Immature natural killer cell (primary cell): ENCODE data around the gene NUDT19. TPM values are rescaled to one million over a fixed set of nuclear protein-coding genes. Genes with fewer than 3 reads are reported as not detected.
"Not testable (repeated sequence)": the region's sequence is repeated elsewhere in the genome, so short reads cannot be mapped to it uniquely, and the experiment has no call there.

ENCODE experiments used
- DNase-seq, 3 donors: peaks; one replicate each; pipeline ENCODE4 v3.0.0; 2022; ENCODE audit warnings: mixed read lengths in 1 of 3
- H3K27ac Mint-ChIP-seq, 6 donors: one replicate each; pipeline ENCODE4 v1.8.0; 2020; ENCODE audit warnings: mixed read lengths in 6 of 6, mild to moderate bottlenecking in 5 of 6, inconsistent platforms in 4 of 6, moderate library complexity in 3 of 6
- H3K27me3 Mint-ChIP-seq, 3 donors: one replicate each; pipeline ENCODE4 v1.8.0; 2020 to 2021; ENCODE audit warnings: low read depth in 3 of 3, mild to moderate bottlenecking in 3 of 3, mixed read lengths in 3 of 3, moderate library complexity in 3 of 3, inconsistent platforms in 1 of 3
- H3K36me3 Mint-ChIP-seq, 3 donors: one replicate each; pipeline ENCODE4 v1.8.0; 2020; ENCODE audit warnings: mixed read lengths in 3 of 3, inconsistent platforms in 2 of 3, mild to moderate bottlenecking in 2 of 3
- H3K4me1 Mint-ChIP-seq, 2 donors: one replicate each; pipeline ENCODE4 v1.8.0; 2020; ENCODE audit warnings: inconsistent platforms in 2 of 2, mild to moderate bottlenecking in 2 of 2, mixed read lengths in 2 of 2, moderate library complexity in 1 of 2
- H3K4me3 Mint-ChIP-seq, 5 donors: one replicate each; pipeline ENCODE4 v1.8.0; 2020; ENCODE audit warnings: mild to moderate bottlenecking in 5 of 5, mixed read lengths in 5 of 5, inconsistent platforms in 3 of 5, moderate library complexity in 3 of 5
- H3K9me3 Mint-ChIP-seq, 6 donors: one replicate each; pipeline ENCODE4 v1.8.0; 2020; ENCODE audit warnings: mild to moderate bottlenecking in 6 of 6, mixed read lengths in 6 of 6, inconsistent platforms in 4 of 6, moderate library complexity in 3 of 6
- polyA plus RNA-seq, 3 donors: library from polyadenylated mRNA; unstranded; fragments of 300-500 nt; fragmentation: Illumina TruSeq; gene quantifications; one replicate each; pipeline ENCODE4 v1.2.3, GENCODE V29; 2021

Gene NUDT19
- polyA plus RNA-seq, 3 donors from 2014 or later = 3.3 to 3.6 (median 3.4) TPM

GRCh38 chr19:32702010-32702409 lies 10.4 kb downstream of the NUDT19 start:
- Mint-ChIP-seq H3K4me3 (no peak overlapping the region), H3K36me3 (peaks cover 11 to 39% (median 21%) of the 10 kb centered on the region in 3 donors), H3K27me3 (peaks cover 0 to 2% (median 2%) of the 10 kb centered on the region in 3 donors), H3K4me1 (peaks cover 44 to 70% of the 10 kb centered on the region in 2 donors), H3K27ac (peak overlapping the region in 1 of 6 donors; percentile 62), H3K9me3 (peaks cover 2 to 11% (median 7%) of the 10 kb centered on the region in 6 donors)
- no peak for DNase-seq

- peaks cover 11 to 35% (median 21%) of the 10 kb centered on the region in 3 donors for H3K36me3 Mint-ChIP-seq
- not testable (repeated sequence) for H3K27me3 Mint-ChIP-seq, DNase-seq, H3K27ac Mint-ChIP-seq, H3K4me3 Mint-ChIP-seq
- peaks cover 2 to 11% (median 7%) of the 10 kb centered on the region in 6 donors for H3K9me3 Mint-ChIP-seq
- peaks cover 38 to 59% of the 10 kb centered on the region in 2 donors for H3K4me1 Mint-ChIP-seq
These were observed 12.4 kb downstream of the NUDT19 start for GRCh38 chr19:32704006-32704405.

DNA sequence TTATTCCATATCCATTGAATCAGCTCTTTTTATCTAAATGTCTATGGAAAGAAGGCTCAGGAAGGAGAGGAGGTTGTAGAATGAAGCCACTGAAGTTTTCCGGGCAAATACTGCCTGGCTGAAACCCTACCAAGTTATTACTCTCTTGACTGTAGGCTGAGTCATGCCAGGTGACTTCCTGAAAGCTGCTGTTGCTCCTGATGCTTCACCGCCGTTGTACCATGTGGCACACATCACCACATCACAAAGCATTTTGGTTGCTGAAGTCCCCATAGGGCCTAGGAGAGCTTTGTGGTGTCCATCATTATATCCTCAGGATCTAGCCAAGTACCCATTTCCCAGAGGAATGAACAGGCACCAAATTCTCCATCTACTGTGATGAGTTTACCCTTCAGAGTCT lies 16.8 kb downstream of the NUDT19 start:
- H3K9me3 Mint-ChIP-seq = peaks cover 2 to 11% (median 7%) of the 10 kb centered on the region in 6 donors
- no peak overlapping the region for H3K4me3 Mint-ChIP-seq
- H3K27ac Mint-ChIP-seq = peak overlapping the region in 4 of 6 donors; percentile 14 to 74 (median 35)
- DNase-seq = no peak
- H3K36me3 Mint-ChIP-seq = peaks cover 8 to 27% (median 21%) of the 10 kb centered on the region in 3 donors
- peaks cover 19 to 25% of the 10 kb centered on the region in 2 donors for H3K4me1 Mint-ChIP-seq
- H3K27me3 Mint-ChIP-seq = no peaks in the 10 kb centered on the region

GRCh38 chr19:32709032-32709431 lies 17.4 kb downstream of the NUDT19 start:
- H3K4me1 Mint-ChIP-seq = peaks cover 19 to 25% of the 10 kb centered on the region in 2 donors
- H3K27ac Mint-ChIP-seq = peak overlapping the region in 5 of 6 donors; percentile 3 to 74 (median 50)
- no peak for DNase-seq
- H3K36me3 Mint-ChIP-seq = peaks cover 5 to 26% (median 19%) of the 10 kb centered on the region in 3 donors
- no peak overlapping the region for H3K4me3 Mint-ChIP-seq
- peaks cover 2 to 8% (median 5%) of the 10 kb centered on the region in 6 donors for H3K9me3 Mint-ChIP-seq
- H3K27me3 Mint-ChIP-seq = no peaks in the 10 kb centered on the region

GRCh38 chr19:32711747-32712146 lies 20.1 kb downstream of the NUDT19 start:
- Mint-ChIP-seq H3K27me3 (no peaks in the 10 kb centered on the region), H3K27ac (no peak overlapping the region), H3K4me1 (peaks cover 15 to 16% of the 10 kb centered on the region in 2 donors), H3K9me3 (no peaks in the 10 kb centered on the region), H3K4me3 (no peak overlapping the region), H3K36me3 (peaks cover 0 to 23% (median 17%) of the 10 kb centered on the region in 3 donors)
- DNase-seq = no peak

DNA sequence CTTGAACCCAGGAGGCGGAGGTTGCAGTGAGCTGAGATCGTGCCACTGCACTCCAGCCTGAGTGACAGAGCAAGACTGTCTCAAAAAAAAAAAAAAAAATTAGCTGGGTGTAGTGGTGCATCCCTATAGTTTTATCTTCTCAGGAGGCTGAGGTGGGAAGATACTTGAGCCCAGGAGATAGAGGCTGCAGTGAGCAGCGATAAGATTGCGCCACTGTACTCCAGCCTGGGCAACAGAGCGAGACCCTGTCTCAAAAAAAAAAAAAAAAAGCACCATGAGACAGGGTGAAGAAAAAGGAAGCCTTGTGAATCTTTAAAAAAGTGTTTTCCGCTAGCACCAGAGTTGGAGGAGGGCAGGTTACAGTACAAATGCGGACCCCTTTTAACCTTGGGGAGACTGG lies 24.6 kb downstream of the NUDT19 start:
- H3K4me3 Mint-ChIP-seq, H3K27me3 Mint-ChIP-seq, DNase-seq, H3K4me1 Mint-ChIP-seq, H3K9me3 Mint-ChIP-seq, H3K27ac Mint-ChIP-seq: not testable (repeated sequence)
- H3K36me3 Mint-ChIP-seq = peaks cover 0 to 23% (median 14%) of the 10 kb centered on the region in 3 donors

- Mint-ChIP-seq H3K27me3 (peaks cover 0 to 3% (median 0%) of the 10 kb centered on the region in 3 donors), H3K4me3 (no peak overlapping the region), H3K4me1 (no peaks in the 10 kb centered on the region), H3K9me3 (no peaks in the 10 kb centered on the region), H3K27ac (no peak overlapping the region), H3K36me3 (peaks cover 0 to 22% (median 14%) of the 10 kb centered on the region in 3 donors)
- no peak for DNase-seq
These were observed 25.9 kb downstream of the NUDT19 start for GRCh38 chr19:32717496-32717895.

GRCh38 chr19:32718286-32718685 lies 26.7 kb downstream of the NUDT19 start:
- H3K9me3 Mint-ChIP-seq = no peaks in the 10 kb centered on the region
- H3K27me3 Mint-ChIP-seq = peaks cover 0 to 3% (median 0%) of the 10 kb centered on the region in 3 donors
- no peak overlapping the region for H3K4me3 Mint-ChIP-seq
- H3K4me1 Mint-ChIP-seq = no peaks in the 10 kb centered on the region
- peak overlapping the region in 2 of 6 donors; percentile 33 to 40 for H3K27ac Mint-ChIP-seq
- no peak for DNase-seq
- H3K36me3 Mint-ChIP-seq = peaks cover 0 to 18% (median 12%) of the 10 kb centered on the region in 3 donors

GRCh38 chr19:32719611-32720059 lies 28.0 kb downstream of the NUDT19 start, which contains the start of gene TDRD12:
TDRD12 (plus strand) TSS chr19:32719767; CDS start chr19:32720073, 306 bp downstream.
- Mint-ChIP-seq H3K27me3 (peaks cover 0 to 3% (median 2%) of the 10 kb centered on the region in 3 donors), H3K4me1 (no peaks in the 10 kb centered on the region), H3K36me3 (peaks cover 0 to 12% (median 8%) of the 10 kb centered on the region in 3 donors), H3K4me3 (no peak within 1 kb of the TSS), H3K9me3 (no peaks in the 10 kb centered on the region), H3K27ac (no peak within 1 kb of the TSS)
- no peak for DNase-seq

- H3K4me1 Mint-ChIP-seq = no peaks in the 10 kb centered on the region
- no peaks in the 10 kb centered on the region for H3K9me3 Mint-ChIP-seq
- peaks cover 0 to 3% (median 2%) of the 10 kb centered on the region in 3 donors for H3K27me3 Mint-ChIP-seq
- H3K36me3 Mint-ChIP-seq = peaks cover 0 to 4% (median under 1%) of the 10 kb centered on the region in 3 donors
- DNase-seq = no peak
- H3K4me3 Mint-ChIP-seq = no peak overlapping the region
- H3K27ac Mint-ChIP-seq = no peak overlapping the region
These were observed 28.8 kb downstream of the NUDT19 start for GRCh38 chr19:32720216-32720935.

DNA sequence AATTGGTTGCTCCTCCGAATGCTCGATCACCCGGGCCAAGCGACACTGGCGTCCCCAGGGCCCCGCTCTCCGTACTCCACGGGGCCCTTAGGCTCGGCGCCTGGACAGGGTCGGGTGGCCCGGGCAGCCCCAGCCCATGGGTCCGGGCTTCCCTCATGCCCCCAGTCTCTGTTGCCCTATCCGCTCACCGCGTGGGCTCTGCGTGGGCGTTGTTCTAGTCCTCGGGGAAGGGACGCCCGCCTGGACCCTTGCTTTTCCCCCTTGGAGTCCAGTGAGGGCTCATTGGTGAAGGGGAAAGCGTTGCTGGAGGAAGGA lies 29.3 kb downstream of the NUDT19 start:
- Mint-ChIP-seq H3K27me3 (peaks cover 0 to 3% (median 2%) of the 10 kb centered on the region in 3 donors), H3K4me1 (no peaks in the 10 kb centered on the region), H3K36me3 (peaks cover 0 to 4% (median 0%) of the 10 kb centered on the region in 3 donors), H3K27ac (no peak overlapping the region), H3K4me3 (no peak overlapping the region), H3K9me3 (no peaks in the 10 kb centered on the region)
- no peak for DNase-seq

GRCh38 chr19:32735936-32736335 lies 44.3 kb downstream of the NUDT19 start:
- Mint-ChIP-seq H3K36me3 (no peaks in the 10 kb centered on the region), H3K9me3 (peaks cover 0 to 1% (median 0%) of the 10 kb centered on the region in 6 donors), H3K27me3 (peaks cover 2 to 9% (median 6%) of the 10 kb centered on the region in 3 donors), H3K4me3 (no peak overlapping the region), H3K27ac (no peak overlapping the region), H3K4me1 (peaks cover 3 to 11% of the 10 kb centered on the region in 2 donors)
- DNase-seq = no peak

- Mint-ChIP-seq H3K27me3 (peaks cover 2 to 8% (median 6%) of the 10 kb centered on the region in 3 donors), H3K9me3 (no peaks in the 10 kb centered on the region), H3K36me3 (no peaks in the 10 kb centered on the region), H3K4me1 (peaks cover 2 to 5% of the 10 kb centered on the region in 2 donors), H3K27ac (no peak overlapping the region), H3K4me3 (no peak overlapping the region)
- DNase-seq = no peak
These were observed 51.4 kb downstream of the NUDT19 start for GRCh38 chr19:32743021-32743420.

DNA sequence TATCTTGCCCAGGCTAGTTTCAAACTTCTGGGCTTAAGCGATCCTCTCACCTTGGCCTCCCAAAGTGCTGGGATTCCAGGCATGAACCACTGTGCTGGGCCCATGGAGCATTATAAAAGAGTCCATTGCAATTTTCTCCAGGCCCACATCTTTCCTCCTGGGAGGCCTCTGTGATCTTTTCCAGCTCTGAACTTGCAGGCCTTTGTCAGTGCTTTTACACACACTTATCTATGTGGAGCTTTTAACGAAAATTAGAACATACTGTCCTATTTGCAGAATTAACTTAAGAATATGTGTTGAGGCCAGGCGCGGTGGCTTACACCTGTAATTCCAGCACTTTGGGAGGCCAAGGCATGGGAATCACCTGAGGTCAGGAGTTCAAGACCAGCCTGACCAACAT lies 51.8 kb downstream of the NUDT19 start:
- Mint-ChIP-seq H3K4me3 (no peak overlapping the region), H3K27ac (no peak overlapping the region), H3K36me3 (no peaks in the 10 kb centered on the region), H3K4me1 (peaks cover 5 to 7% of the 10 kb centered on the region in 2 donors), H3K27me3 (peaks cover 2 to 9% (median 5%) of the 10 kb centered on the region in 3 donors), H3K9me3 (no peaks in the 10 kb centered on the region)
- no peak for DNase-seq
